Stimulated activated CD4-positive, alpha-beta T cell treated with anti-CD3 and anti-CD28 coated beads, TNF-alpha, amount 100 ng/mL, for 1 hour (primary cell): ENCODE measurements around the gene ARHGEF12.

Experiments
- DNase-seq, 3 donors: peaks; one replicate each; pipeline ENCODE4 v3.0.0-alpha.2; 2020; ENCODE audit warnings: low read depth in 3 of 3, low spot score in 1 of 3

Gene ARHGEF12

DNA sequence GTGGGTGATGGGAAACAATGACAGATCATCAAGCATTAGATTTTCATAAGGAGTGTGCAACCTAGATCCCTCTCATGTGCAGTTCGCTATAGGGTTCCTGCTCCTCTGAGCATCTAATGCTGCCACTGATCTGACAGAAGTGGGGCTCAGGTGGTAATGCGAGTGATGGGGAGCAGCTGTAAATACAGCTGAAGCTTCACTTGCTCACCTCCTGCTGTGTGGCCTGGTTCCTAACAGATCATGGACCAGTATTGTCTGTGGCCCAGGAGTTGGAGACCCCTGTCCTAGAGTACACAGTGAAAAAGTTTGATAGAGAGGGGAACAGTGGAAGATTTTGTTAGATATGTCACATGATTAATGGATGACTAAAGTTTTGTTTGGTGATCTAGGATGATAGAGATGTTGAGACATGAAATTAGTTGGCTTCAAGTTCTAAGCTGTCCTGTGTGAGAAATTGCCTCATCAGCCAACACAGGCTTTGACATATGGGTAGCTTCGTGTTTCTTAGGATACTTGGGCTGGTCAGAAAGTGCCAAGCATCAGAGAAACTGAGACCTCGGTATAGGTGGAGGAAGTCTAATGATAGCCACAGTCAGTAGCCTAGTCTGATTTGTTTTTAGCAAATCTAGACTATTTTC, 47.4 kb downstream of the ARHGEF12 start:
- DNase-seq: no peak

DNA sequence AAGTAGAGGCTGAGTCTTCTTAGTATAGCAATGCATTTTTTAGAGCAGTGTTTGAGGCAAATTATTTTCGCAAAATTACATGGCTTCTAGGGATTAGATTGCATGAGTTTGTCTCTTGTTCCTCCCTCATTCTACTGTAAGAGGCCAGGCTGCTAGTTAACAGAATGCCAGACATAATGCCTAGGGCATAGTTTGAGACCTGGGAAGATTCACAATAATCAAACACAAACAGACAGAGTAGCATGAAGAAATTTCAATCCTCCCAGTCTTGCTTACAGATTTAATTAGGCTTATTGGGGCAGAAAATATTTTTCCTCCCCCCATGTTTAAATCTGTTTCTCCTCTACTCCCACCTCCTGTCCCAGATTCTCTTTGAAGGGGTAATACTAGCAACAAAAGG, 48.3 kb downstream of the ARHGEF12 start:
- DNase-seq: no peak

GRCh38 chr11:120385110-120385509, 48.9 kb downstream of the ARHGEF12 start:
- DNase-seq: no peak

- DNase-seq: no peak
Measured at GRCh38 chr11:120385655-120386054, 49.4 kb downstream of the ARHGEF12 start.

DNA sequence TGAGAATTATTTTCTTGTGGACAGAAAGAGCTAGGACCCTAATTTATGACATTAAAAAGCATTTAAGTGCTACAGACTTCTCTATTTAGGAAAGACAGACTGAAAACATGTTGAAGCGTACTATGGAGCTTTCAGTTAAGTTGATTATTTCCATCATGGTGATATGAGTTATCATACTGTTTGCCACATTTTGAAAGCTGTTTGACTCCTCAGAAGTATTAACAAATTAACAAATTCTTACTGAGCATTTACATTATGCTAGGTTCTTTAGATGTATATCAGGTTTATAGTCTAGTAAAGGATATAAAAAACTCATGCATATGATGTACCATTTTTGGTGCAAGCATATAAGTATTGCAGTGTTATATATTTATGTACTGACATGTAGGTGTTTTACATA, 50.1 kb downstream of the ARHGEF12 start:
- no peak for DNase-seq

DNA sequence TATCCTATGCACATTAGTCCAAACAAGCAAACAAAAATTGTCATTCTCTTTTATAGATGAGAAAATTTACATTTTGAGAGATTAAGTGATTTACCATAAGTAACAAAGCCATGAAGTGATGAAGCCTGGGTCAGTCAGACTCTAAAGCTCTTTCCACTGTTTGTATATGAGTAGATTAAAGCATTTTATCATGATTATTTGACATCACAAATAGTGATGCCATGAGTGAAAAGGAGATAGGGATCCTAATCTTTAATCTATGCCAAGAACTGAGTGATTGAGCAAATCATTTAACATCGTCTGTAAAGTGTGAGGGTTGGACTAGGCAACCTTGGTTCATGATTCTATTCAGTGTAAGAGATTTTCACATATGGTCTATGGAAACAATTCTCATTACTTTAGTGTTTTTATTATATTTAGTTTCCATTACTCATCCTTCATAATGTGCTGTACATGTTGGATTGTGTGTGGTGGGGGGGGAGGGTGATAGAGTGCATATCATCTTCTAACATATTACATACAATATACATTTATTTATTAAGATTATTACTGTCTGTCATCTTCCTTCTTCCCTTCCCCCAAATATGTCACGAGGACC, 50.7 kb downstream of the ARHGEF12 start:
- no peak for DNase-seq

- DNase-seq: no peak
Measured at GRCh38 chr11:120388261-120388660, 52.0 kb downstream of the ARHGEF12 start.

- DNase-seq: no peak
Measured at GRCh38 chr11:120389693-120390584, 53.7 kb downstream of the ARHGEF12 start.

- no peak for DNase-seq
Measured at GRCh38 chr11:120390585-120390922, 54.3 kb downstream of the ARHGEF12 start.

- DNase-seq: no peak
Measured at GRCh38 chr11:120391292-120391691, 55.1 kb downstream of the ARHGEF12 start.

DNA sequence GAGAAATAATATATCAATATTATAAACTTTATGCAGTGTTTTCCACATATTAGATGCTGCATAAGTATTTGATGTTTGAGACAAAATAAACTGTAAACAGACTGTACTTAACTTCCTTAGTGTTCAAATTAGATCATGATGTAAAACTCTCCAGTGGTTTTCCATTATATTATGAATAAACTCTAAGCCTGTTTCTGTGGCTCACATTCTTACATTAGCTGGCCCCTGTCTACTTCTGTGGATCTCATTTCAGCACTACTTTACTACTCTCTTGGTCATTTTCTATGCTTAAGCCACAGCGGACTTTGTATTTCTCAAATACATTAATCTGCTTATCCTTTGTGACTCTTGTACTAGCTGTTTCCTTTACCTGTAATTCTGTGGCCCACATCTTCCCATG, 55.6 kb downstream of the ARHGEF12 start:
- DNase-seq: no peak

DNA sequence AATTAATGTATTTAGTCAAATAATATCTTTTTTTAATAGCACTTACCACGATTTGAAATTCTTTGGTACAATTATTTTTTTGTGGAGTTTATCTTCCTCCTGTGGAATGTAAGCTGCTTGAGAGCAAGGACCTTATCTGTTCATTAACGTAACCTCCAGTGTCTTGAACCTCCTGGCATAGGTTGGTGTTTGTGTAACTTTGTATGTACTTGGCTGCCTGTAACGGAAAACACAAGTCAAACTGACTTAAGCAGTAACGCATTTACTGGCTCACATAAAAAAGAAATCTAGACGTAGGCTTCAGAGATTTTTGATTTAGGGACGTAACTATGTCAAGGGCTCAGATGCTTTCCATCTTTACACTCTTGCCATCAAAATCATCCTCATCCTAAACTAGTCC, 56.1 kb downstream of the ARHGEF12 start:
- DNase-seq: no peak

GRCh38 chr11:120392793-120393192, 56.6 kb downstream of the ARHGEF12 start:
- no peak for DNase-seq

DNA sequence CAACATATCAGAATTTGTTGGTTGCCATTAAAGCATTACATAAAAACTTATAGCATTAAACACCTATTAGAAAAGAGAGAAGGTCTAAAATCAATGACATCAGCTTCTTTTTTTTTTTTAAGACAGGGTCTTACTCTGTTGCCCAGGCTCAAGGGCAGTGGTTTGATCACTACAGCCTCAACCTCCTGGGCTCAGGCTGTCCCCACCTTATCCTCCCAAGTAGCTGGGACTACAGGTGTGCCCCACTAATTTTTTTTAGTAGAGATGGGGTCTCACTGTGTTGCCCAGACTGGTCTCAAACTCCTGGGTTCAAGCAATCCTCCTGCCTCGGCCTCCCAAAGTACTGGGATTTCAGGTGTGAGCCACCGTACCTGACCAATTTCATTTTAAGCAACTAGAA, 57.9 kb downstream of the ARHGEF12 start:
- DNase-seq: no peak

- no peak for DNase-seq
Measured at GRCh38 chr11:120395778-120396177, 59.6 kb downstream of the ARHGEF12 start.

GRCh38 chr11:120398132-120398531, 61.9 kb downstream of the ARHGEF12 start:
- DNase-seq: no peak

DNA sequence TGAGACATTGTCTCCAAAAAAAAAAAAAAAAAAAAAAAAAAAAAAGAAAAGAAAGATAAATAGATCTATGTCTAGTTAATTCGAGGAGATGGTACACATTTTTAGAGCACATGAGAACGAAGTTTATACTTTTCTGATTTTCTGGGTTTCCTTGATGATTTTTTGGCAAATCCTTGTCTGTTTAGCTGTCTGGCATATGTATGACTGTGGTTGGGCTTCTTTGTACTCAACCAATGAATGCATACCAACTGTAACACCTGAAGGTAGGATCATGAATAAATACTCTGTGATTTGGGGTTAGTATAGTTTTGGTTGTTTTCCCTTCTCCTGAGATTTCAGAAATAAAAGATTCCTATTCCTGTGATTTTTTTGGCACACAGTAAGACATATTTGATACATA, 63.1 kb downstream of the ARHGEF12 start:
- DNase-seq: no peak

GRCh38 chr11:120400564-120401364, 64.6 kb downstream of the ARHGEF12 start:
- no peak for DNase-seq

DNA sequence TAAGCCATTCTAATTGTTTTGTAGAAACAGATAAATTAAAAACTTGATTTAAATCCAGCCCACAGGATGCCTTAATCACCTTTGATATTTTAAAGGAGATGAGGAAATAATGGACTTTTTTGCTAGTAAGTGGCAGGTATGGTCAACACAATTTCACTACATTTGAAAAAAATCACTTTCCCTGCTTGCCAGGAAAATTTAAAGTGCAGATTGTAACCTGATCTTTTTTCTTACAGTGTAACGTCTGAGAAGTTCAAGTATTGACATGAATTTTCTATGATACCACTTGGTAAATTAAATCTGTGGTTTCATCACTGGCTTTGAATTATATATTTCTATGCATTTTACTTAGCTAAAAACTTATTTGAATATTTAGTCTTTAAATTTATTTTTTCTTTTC, 65.3 kb downstream of the ARHGEF12 start:
- DNase-seq: no peak

- no peak for DNase-seq
Measured at GRCh38 chr11:120403966-120404365, 67.8 kb downstream of the ARHGEF12 start.

DNA sequence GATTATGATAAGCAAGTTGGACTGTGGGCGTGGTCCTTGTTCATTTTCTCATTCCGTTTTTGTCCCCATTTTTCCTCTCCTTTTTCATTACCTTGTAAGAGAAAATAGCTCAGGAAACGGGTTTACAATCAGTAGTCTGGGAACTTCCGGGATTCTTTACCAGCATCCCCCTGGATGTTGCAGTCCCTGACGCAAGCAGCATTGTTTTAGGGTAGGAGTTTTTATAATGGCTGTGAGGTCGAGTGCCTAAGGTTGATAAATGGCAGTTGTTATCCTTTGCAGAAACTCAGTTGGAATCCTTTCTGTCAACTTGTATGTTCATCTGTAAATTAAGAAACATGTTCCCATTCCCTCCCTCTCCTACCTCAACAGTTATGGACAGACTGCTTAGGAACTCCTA, 68.3 kb downstream of the ARHGEF12 start:
- DNase-seq: no peak

- DNase-seq: no peak
Measured at GRCh38 chr11:120409655-120410054, 73.4 kb downstream of the ARHGEF12 start.
